Kidney tubule cell (primary cell): ENCODE measurements around the gene GOLGA2.

Experiments
- DNase-seq: peaks from one replicate; pipeline ENCODE4 v3.0.0-alpha.2; 2018; ENCODE audit warnings: low spot score

Gene GOLGA2

DNA sequence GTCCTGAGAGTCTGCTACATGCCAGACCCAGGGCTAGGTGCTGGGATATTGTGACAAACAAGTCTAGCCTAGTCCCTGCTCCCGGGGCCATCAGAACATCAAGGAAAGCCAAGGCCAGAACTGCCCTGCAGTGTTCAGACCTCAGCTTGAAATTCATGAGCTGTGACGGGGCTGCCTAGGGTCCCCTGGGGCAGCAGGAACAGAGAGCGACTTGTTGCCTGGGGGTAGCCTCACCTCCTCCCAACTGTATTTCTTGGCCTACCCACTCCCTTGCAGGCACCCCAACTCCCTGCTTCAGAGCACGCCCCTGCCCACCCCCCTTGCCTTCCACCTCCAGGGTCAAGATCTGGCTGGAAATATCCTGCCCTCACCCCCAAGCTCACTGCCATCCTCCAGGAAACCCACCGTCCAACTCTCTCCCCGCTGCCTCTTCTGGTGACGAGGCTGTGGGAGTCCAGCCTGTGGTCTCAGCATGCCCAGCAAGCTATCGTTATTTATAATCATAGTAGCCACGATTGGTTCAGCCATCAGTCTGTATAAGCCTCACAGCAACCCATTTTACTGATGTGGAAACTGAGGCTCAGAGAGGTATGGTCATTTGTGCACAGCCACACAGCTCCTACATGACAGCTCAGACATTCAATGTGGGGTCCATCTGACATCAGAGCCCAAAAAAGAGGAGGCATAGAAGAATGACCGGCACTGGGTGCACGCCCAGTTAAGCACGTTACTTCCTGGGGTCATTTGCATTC, 61.9 kb downstream of the GOLGA2 start:
- no peak for DNase-seq

DNA sequence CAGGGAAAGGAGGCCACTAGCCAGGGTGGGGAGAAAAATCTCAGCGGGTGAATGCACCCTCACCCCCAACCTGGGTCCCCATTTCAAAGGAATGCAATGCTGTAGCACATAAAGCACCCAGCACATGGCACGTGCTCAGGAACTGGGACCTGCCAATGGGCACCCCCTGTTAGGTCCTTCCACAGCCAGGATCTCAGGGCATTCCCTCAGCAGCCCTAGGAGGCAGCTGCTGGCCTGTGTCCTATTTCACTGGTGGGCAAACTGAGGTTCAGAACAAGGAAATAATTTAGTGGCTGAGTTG, 63.9 kb downstream of the GOLGA2 start:
- no peak for DNase-seq

DNA sequence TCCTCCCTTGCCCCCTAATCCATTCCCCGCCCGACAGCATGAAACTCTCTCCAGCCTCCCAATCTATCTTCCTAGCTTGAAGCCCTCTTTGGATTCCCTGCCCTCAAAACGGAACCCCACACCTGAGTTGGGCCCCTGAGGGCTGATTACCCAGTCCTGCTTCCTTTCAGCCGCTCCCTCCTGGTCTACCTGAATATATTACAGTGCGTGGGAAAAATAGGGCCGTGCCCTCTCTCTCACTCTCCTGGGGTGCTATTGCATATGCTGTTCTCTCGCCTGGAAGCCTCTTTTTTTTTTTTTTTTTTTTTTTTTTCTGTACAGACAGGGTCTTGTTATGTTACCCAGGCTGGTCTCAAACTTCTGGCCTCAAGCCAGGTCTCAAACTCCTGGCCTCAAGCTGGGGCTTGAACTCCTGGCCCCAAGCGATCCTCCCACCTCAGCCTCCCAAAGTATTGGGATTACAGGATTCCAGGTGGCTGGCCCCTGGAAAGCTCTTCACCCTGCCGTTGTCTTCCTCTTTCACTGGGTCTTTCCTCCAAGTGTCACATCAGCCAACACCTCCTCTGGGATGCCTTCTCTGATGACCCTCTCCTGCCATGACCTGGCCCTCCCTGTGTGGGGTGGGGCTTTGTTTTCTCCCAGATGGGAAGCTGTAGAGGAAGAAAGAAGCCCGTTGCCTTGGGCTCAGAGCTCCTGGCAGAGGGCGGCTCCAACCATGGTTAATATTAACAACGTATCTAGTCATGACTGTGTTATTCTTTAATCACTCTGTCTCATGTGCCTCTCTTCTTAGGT, 64.4 kb downstream of the GOLGA2 start:
- peak; percentile 92 for DNase-seq

DNA sequence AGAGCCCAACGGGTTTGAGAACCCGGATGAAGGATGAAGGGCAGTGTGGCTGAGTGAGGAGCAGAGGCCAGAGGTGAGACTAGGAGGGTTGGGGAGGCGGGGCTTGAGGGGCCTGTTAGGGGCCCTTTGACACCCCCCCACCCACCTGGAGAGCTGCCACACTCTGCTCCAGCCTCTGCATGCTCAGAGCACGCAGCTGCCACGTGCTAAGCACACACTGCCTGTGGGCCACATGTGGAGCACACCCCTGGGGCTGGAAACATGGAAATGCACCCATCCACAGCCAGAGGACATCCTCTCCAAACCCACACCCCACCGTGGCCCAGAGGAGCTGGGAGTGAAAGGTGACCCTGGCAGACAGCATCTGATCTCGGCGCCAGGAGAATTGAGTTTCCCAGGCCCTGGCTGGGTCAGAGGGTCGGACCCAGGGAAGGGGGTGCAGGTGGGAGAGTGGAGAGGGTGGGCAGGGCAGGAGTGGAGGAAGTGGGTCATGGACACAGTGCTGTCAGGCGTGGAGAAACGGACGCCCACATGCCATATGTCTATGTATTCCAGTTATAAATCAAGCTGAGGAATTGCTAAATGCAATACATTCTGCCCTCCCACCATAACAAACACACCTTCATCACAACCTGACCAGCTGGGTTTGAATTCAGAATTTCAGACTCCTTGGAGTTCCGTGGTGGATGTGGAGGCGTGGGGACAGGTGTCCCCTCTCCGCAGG, 66.7 kb downstream of the GOLGA2 start:
- no peak for DNase-seq

DNA sequence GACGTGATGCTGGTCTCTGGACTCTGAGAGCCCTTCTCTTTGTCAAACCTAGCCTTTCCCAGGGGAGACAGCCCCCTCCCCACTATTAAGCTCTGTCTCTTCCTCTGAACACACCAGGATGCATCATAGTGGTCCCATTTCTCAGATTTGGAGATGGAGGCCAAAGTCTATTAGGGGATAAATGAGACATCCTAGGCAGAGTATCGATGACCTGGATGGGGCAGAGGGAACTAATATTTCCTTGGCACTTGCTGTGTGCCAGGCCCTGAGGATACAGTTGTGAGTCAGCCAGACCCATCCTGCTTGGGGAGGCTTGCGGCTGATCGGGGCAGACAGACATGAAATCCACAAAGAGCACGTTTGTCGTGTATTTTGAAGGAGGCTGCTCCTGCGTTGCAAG, 67.4 kb downstream of the GOLGA2 start:
- DNase-seq = no peak

DNA sequence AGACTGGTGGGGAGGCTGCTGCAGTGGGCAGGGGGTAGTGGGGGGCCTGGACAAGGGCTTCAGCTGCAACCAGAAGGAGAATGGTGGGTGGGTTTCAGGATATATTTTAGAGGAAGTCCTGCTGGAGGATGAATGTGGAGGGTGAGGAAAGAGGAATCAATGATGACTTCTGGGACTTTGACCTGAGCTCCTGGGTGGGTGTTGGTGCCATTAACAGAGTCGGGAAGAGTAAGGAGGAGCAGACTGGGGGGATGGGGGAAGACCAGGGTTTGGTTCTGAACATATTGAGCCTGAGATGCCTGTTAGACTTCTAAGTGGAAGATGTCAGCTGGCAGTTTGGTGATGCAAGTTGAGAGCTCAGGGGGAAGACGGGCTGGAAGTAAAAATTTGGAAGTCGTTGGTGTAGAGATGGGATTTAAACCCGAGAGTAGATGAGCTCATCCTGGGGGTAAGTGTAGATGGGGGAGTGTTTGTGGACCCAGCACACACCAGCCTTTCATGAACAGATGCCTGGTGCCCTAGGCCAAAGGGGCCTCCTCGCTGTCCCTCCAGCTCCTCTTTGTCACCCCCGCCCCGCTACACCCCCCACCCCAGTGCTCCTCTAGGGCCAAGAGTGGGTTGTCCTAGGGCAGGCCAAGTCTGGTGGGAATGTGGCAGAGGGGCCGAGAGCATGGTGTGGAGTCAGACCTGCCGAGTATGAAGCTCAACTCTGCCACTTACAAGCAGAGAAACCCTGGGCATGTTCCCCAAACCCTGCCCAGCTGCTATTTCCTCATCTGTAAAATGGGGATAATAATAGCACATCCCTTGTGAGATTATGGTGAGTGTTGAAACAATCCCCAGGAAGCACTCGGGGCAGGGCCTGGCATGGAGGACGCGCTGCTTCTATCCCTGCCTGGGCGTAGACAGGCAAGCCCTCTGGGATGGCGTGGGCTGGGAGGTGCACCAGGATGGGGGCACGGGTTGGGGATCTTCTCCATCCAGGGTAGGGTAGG, 68.6 kb downstream of the GOLGA2 start:
- no peak for DNase-seq

DNA sequence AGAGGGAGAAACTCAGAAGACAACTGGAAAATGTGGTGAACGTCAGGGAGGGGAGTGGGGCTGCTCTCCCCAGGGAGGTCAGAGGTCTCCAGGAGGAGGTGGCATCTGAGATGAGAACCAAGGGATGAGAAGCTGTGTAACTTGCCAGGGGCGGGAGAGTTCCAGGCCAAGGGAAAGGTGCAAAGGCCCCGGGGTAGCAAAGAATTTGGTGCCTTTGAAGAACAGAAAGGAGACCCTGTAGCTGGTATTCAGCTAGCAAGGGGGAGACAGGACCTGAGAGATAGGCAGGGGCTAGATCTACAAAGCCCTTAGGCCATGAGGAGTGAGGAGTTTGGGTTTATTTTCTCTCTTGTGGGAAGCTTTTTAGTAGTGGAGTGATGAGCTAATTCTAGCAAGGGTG, 69.3 kb downstream of the GOLGA2 start:
- no peak for DNase-seq
